Measurements from ENCODE around the gene GTF2H4.
"Not testable (repeated sequence)": the region's sequence is repeated elsewhere in the genome, so short reads cannot be mapped to it uniquely, and the experiment has no call there.

GTF2H4 gene

GRCh38 chr6:30926644-30927043, 18.6 kb downstream of the GTF2H4 start:
- no peak for DNase-seq

GRCh38 chr6:30927080-30927479, 19.1 kb downstream of the GTF2H4 start:
- not testable (repeated sequence) for DNase-seq

GRCh38 chr6:30928677-30929076, 20.7 kb downstream of the GTF2H4 start:
- no peak for DNase-seq

GRCh38 chr6:30930506-30930905, 22.5 kb downstream of the GTF2H4 start:
- DNase-seq: no peak

GRCh38 chr6:30931272-30931671, 23.3 kb downstream of the GTF2H4 start:
- DNase-seq: no peak

- DNase-seq: no peak
Measured at GRCh38 chr6:30931969-30932645, 24.1 kb downstream of the GTF2H4 start, which contains the start of gene SFTA2. Gene SFTA2 (minus strand): TSS chr6:30932170. CDS start chr6:30932096, 74 bp downstream.

- no peak for DNase-seq
Measured at GRCh38 chr6:30932665-30933365, 24.8 kb downstream of the GTF2H4 start.

- DNase-seq: no peak
Measured at GRCh38 chr6:30935018-30935417, 27.0 kb downstream of the GTF2H4 start.

GRCh38 chr6:30937265-30937664, 29.3 kb downstream of the GTF2H4 start:
- no peak for DNase-seq

GRCh38 chr6:30938730-30939129, 30.7 kb downstream of the GTF2H4 start:
- DNase-seq: no peak

GRCh38 chr6:30939473-30939872, 31.5 kb downstream of the GTF2H4 start:
- DNase-seq: no peak

- DNase-seq: no peak
Measured at GRCh38 chr6:30940361-30940986, 32.5 kb downstream of the GTF2H4 start, which contains the start of gene MUCL3. Gene MUCL3 (plus strand): TSS chr6:30940973. CDS start chr6:30941000, 27 bp downstream.

- no peak for DNase-seq
Measured at GRCh38 chr6:30942338-30943060, 34.5 kb downstream of the GTF2H4 start.

GRCh38 chr6:30944051-30944450, 36.0 kb downstream of the GTF2H4 start:
- no peak for DNase-seq

- no peak for DNase-seq
Measured at GRCh38 chr6:30945281-30945680, 37.3 kb downstream of the GTF2H4 start.

- DNase-seq: no peak
Measured at GRCh38 chr6:30947231-30947630, 39.2 kb downstream of the GTF2H4 start.

- DNase-seq: no peak
Measured at GRCh38 chr6:30948811-30949210, 40.8 kb downstream of the GTF2H4 start.

GRCh38 chr6:30951907-30952469, 44.0 kb downstream of the GTF2H4 start:
- DNase-seq: no peak

- DNase-seq: no peak
Measured at GRCh38 chr6:30954631-30955366, 46.8 kb downstream of the GTF2H4 start.

- peak; percentile 3 to 34 for DNase-seq
Measured at GRCh38 chr6:30955367-30956042, 47.5 kb downstream of the GTF2H4 start.

- DNase-seq: no peak
Measured at GRCh38 chr6:30957716-30958115, 49.7 kb downstream of the GTF2H4 start.
